Left kidney (tissue), 2 donors: ENCODE data around the gene EXOSC6. TPM values are rescaled to one million over a fixed set of nuclear protein-coding genes. Genes with fewer than 3 reads are reported as not detected.
"Not testable (repeated sequence)": the region's sequence is repeated elsewhere in the genome, so short reads cannot be mapped to it uniquely, and the experiment has no call there.

Experiments
- DNase-seq: peaks from one replicate; pipeline ENCODE4 v3.0.0-alpha.2; 2013
- polyA plus RNA-seq: library from polyadenylated mRNA; unstranded; fragments of 120-200 nt; gene quantifications from one replicate; pipeline ENCODE4 v1.2.1, GENCODE V29; 2013; ENCODE audit not compliant: insufficient read length

Gene EXOSC6
- polyA plus RNA-seq, 1 donor: 23.2 TPM

DNA sequence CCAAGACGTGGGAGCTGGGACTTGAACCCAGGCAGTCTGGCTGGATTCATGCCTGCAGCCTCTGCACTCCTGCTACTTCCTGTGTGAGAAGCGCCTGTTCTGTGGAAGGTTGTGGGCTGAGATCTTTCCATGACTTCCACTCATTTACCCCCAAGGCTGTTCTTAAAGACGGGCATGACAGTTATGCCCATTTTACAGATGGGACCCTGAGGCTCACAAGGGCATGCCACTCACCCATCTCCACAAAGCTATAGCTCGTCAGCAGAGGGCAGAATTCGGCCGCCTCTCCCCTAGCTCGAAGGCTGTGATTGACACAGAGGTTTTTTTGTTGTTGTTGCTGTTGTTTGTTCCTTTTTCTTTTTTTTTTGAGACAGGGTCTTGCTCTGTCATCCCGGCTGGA, 51.7 kb downstream of the EXOSC6 start:
- DNase-seq: not testable (repeated sequence)

GRCh38 chr16:70199170-70199569, 52.6 kb downstream of the EXOSC6 start:
- not testable (repeated sequence) for DNase-seq

DNA sequence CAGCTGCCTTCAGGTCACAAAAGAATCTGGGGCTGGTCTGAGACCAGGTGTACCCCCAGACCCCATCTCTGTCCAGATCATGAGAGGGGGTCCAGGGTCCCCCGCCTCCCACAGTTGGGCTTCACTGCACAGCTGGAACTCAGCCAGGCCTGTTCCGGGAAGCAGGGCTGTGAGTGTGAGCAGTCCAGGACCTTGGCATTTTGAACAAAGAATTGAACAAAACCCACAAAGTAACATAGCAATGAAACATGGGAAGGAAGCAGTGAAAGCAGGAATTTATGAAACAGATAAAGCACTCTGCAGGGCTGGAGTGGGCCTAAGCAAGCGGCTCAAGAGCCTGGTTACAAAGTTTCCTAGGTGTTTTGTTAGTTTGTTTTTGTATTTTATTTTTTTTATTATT, 53.1 kb downstream of the EXOSC6 start:
- not testable (repeated sequence) for DNase-seq

GRCh38 chr16:70198230-70198629, 53.5 kb downstream of the EXOSC6 start:
- not testable (repeated sequence) for DNase-seq

DNA sequence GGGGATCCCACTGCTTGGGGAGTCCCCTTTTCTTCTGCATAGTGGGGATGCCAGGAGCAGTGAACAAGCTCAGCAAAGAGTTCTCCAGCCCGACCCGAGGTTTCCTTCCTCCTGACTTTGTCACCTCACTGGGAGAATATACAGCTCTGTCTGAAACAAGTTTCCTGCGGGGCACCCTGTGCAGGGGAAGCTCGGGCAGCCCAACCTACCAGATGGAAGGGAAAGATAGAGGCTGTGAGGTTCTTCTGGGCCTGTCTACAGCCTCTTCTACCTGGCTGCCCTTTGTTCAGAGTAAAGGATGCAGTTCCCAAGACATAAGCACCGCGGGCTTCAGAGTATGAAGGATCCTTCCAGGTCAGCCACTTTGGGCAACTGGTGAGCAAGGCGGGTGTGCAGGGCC, 54.1 kb downstream of the EXOSC6 start:
- not testable (repeated sequence) for DNase-seq

Other genes with a start within 250 kb of the EXOSC6 start
- gene PDPR, start 137.6 kb downstream of the EXOSC6 start, polyA plus RNA-seq: 66.2 TPM
- 63.6 TPM for gene CLEC18C, start 78.2 kb downstream of the EXOSC6 start, polyA plus RNA-seq
- gene AARS1, start 37.6 kb upstream of the EXOSC6 start, polyA plus RNA-seq: 85.6 TPM
- gene DDX19B, start 47.2 kb upstream of the EXOSC6 start, polyA plus RNA-seq: 38.8 TPM
- 52.7 TPM for gene DDX19A, start 95.0 kb upstream of the EXOSC6 start, polyA plus RNA-seq
- 22.7 TPM for gene ST3GAL2, start 187.2 kb upstream of the EXOSC6 start, polyA plus RNA-seq
- gene FCSK, start 202.7 kb upstream of the EXOSC6 start, polyA plus RNA-seq: 17.8 TPM